Neural progenitor cell (in vitro differentiated cells): ENCODE results near the gene RBMS1. TPM values are rescaled to one million over a fixed set of nuclear protein-coding genes. Genes with fewer than 3 reads are reported as not detected.

Source experiments
- DNase-seq: peaks from one replicate; pipeline ENCODE4 v3.0.0-alpha.2; 2016; ENCODE audit warnings: low spot score
- H2AFZ ChIP-seq: fragments of 200-600 bp; sonication (generic); replicated peaks from 2 replicates; pipeline ENCODE4 v1.6.1; 2016; ENCODE audit warnings: antibody characterized with exemption
- H3F3A ChIP-seq: fragments of 200-600 bp; sonication (generic); 2 replicates; pipeline ENCODE4 v1.6.1; 2016; ENCODE audit warnings: antibody characterized with exemption, low read depth
- H3K27ac ChIP-seq: fragments of 200-600 bp; sonication (generic); 2 replicates; pipeline ENCODE4 v1.5.1; 2016; ENCODE audit warnings: mild to moderate bottlenecking
- H3K27me3 ChIP-seq: fragments of 200-600 bp; sonication (generic); 2 replicates; pipeline ENCODE4 v1.6.1; 2016; ENCODE audit warnings: mild to moderate bottlenecking, moderate library complexity
- H3K36me3 ChIP-seq: fragments of 200-600 bp; sonication (generic); 2 replicates; pipeline ENCODE4 v1.5.1; 2016
- H3K4me1 ChIP-seq: fragments of 200-600 bp; sonication (generic); 2 replicates; pipeline ENCODE4 v1.6.1; 2016; ENCODE audit warnings: mixed run types
- H3K4me2 ChIP-seq: fragments of 200-600 bp; sonication (generic); 2 replicates; pipeline ENCODE4 v1.6.1; 2016
- H3K4me3 ChIP-seq: fragments of 200-600 bp; sonication (generic); 2 replicates; pipeline ENCODE4 v1.5.1; 2016
- H3K79me2 ChIP-seq: fragments of 200-600 bp; sonication (generic); 2 replicates; pipeline ENCODE4 v1.6.1; 2016; ENCODE audit warnings: low read depth
- H3K9ac ChIP-seq: fragments of 200-600 bp; sonication (generic); 2 replicates; pipeline ENCODE4 v1.6.1; 2016
- H3K9me3 ChIP-seq: fragments of 200-600 bp; sonication (generic); 2 replicates; pipeline ENCODE4 v1.5.1; 2016; ENCODE audit warnings: low read depth
- H4K20me1 ChIP-seq: fragments of 200-600 bp; sonication (generic); 2 replicates; pipeline ENCODE4 v1.6.1; 2016; ENCODE audit warnings: low read depth
- H3K27ac Mint-ChIP-seq: 3 replicates; pipeline ENCODE4 v1.8.0; 2021; ENCODE audit warnings: mixed read lengths
- H3K27me3 Mint-ChIP-seq: 2 replicates; pipeline ENCODE4 v1.8.0; 2022; ENCODE audit warnings: low read depth, mild to moderate bottlenecking, inconsistent platforms, moderate library complexity, mixed read lengths; ENCODE audit not compliant: insufficient read depth
- H3K36me3 Mint-ChIP-seq: 3 replicates; pipeline ENCODE4 v1.8.0; 2021; ENCODE audit warnings: mixed read lengths
- H3K4me1 Mint-ChIP-seq: 3 replicates; pipeline ENCODE4 v1.8.0; 2021; ENCODE audit warnings: mixed read lengths
- H3K4me3 Mint-ChIP-seq: 3 replicates; pipeline ENCODE4 v1.8.0; 2021; ENCODE audit warnings: mild to moderate bottlenecking, moderate library complexity, mixed read lengths
- H3K9me3 Mint-ChIP-seq: 3 replicates; pipeline ENCODE4 v1.8.0; 2020; ENCODE audit warnings: mixed read lengths
- CTCF ChIP-seq: fragments of 200-600 bp; sonication (generic); IDR thresholded peaks from 2 replicates; pipeline ENCODE4 v1.5.1; 2017; ENCODE audit warnings: antibody characterized with exemption, mild to moderate bottlenecking
- EZH2 ChIP-seq: fragments of 200-600 bp; sonication (generic); IDR thresholded peaks from 2 replicates; pipeline ENCODE4 v1.6.1; 2017; ENCODE audit warnings: antibody characterized with exemption, mild to moderate bottlenecking, moderate library complexity
- EZH2phosphoT487 ChIP-seq: fragments of 200-600 bp; sonication (generic); IDR thresholded peaks from 2 replicates; pipeline ENCODE4 v1.6.1; 2017; ENCODE audit warnings: antibody characterized with exemption
- total RNA-seq: library from RNA; depleted of rRNA; stranded (reverse); fragments of >200 nt; gene quantifications from 2 replicates; pipeline ENCODE4 v1.2.3, GENCODE V29; 2015; ENCODE audit warnings: low replicate concordance

RBMS1 gene
- total RNA-seq, 1 donor from 2014 or later, result 101 TPM

- no peak overlapping the region for H3K27ac ChIP-seq
- no peaks in the 10 kb centered on the region for H3K27me3 ChIP-seq
- H3K4me1 Mint-ChIP-seq, result no peaks in the 10 kb centered on the region
- H2AFZ ChIP-seq, result no peak overlapping the region
- no peak for DNase-seq
- H4K20me1 ChIP-seq, result no peaks in the 10 kb centered on the region
- H3K9me3 Mint-ChIP-seq, result no peaks in the 10 kb centered on the region
- no peaks in the 10 kb centered on the region for H3F3A ChIP-seq
- H3K4me1 ChIP-seq, result no peaks in the 10 kb centered on the region
- no peaks in the 10 kb centered on the region for H3K79me2 ChIP-seq
- H3K36me3 ChIP-seq, result no peaks in the 10 kb centered on the region
- no peak overlapping the region for H3K4me3 Mint-ChIP-seq
- H3K27me3 Mint-ChIP-seq, result peaks cover 4% of the 10 kb centered on the region
- no peak overlapping the region for H3K4me2 ChIP-seq
- no peak overlapping the region for H3K9ac ChIP-seq
- no peaks in the 10 kb centered on the region for H3K9me3 ChIP-seq
- H3K4me3 ChIP-seq, result no peak overlapping the region
- H3K36me3 Mint-ChIP-seq, result no peaks in the 10 kb centered on the region
- no peak overlapping the region for H3K27ac Mint-ChIP-seq
- TF ChIP-seq EZH2, result no peak
- no peak for TF ChIP-seq CTCF
- TF ChIP-seq EZH2phosphoT487, result no peak
These were observed 44.5 kb upstream of the RBMS1 start for GRCh38 chr2:160538115-160538514.

GRCh38 chr2:160534996-160535395, 41.4 kb upstream of the RBMS1 start:
- no peak overlapping the region for H3K9ac ChIP-seq
- Mint-ChIP-seq H3K9me3 (no peaks in the 10 kb centered on the region), H3K4me1 (no peaks in the 10 kb centered on the region), H3K4me3 (no peak overlapping the region), H3K27ac (no peak overlapping the region), H3K27me3 (peaks cover 5% of the 10 kb centered on the region), H3K36me3 (no peaks in the 10 kb centered on the region)
- no peak for DNase-seq
- no peaks in the 10 kb centered on the region for H4K20me1 ChIP-seq
- no peaks in the 10 kb centered on the region for H3K36me3 ChIP-seq
- H3K79me2 ChIP-seq, result no peaks in the 10 kb centered on the region
- H3F3A ChIP-seq, result no peaks in the 10 kb centered on the region
- H3K27ac ChIP-seq, result no peak overlapping the region
- H3K4me2 ChIP-seq, result no peak overlapping the region
- H2AFZ ChIP-seq, result no peak overlapping the region
- TF ChIP-seq CTCF, result no peak
- no peak for TF ChIP-seq EZH2phosphoT487
- TF ChIP-seq EZH2, result no peak
- H3K4me1 ChIP-seq, result no peaks in the 10 kb centered on the region
- no peaks in the 10 kb centered on the region for H3K27me3 ChIP-seq
- H3K9me3 ChIP-seq, result no peaks in the 10 kb centered on the region
- no peak overlapping the region for H3K4me3 ChIP-seq

GRCh38 chr2:160534249-160534648, 40.6 kb upstream of the RBMS1 start:
- Histone ChIP-seq H2AFZ (no peak overlapping the region), H4K20me1 (no peaks in the 10 kb centered on the region), H3K27me3 (no peaks in the 10 kb centered on the region), H3K36me3 (no peaks in the 10 kb centered on the region), H3K79me2 (no peaks in the 10 kb centered on the region), H3K4me3 (no peak overlapping the region), H3K9me3 (no peaks in the 10 kb centered on the region), H3K9ac (no peak overlapping the region), H3K4me2 (no peak overlapping the region), H3K27ac (no peak overlapping the region), H3F3A (no peaks in the 10 kb centered on the region), H3K4me1 (no peaks in the 10 kb centered on the region)
- Mint-ChIP-seq H3K9me3 (no peaks in the 10 kb centered on the region), H3K36me3 (no peaks in the 10 kb centered on the region), H3K4me3 (no peak overlapping the region), H3K27me3 (peaks cover 5% of the 10 kb centered on the region), H3K27ac (no peak overlapping the region), H3K4me1 (no peaks in the 10 kb centered on the region)
- DNase-seq, result no peak
- no peak for TF ChIP-seq EZH2
- no peak for TF ChIP-seq CTCF
- TF ChIP-seq EZH2phosphoT487, result no peak
